ENCODE measurements around the gene RTP3.

Gene RTP3

DNA sequence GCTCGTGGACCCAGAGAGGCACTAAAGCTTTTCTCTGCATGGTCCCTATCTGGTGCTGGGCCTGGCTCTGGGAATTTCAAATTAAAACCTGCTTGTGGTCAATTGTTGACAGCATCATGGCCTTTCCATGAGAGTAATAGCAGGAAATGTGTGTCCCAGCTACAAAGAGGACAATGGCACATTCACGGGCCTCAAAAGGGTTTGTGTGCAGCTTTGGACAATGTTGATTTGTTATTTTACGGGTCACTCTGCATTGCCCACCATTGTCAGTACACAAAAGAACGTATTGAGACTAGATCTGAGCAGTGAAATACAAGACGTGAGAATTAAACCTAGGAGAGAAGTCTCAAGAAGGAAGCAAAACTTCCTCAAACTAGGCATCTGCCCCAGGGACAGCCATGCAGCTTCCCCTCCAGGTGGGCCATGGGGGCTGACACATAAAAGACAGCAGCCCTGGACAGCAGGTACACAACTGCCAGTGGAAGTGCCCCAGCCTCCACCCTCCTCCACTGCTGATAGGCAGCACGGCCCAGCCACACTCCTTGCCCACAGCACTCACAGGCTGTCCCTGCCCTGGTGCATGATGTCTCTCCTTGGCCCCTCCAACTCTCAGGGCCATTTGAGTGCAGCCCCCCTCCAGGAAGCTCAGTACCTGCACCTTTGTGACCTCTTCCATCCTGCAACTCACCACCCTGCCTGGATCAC, 17.1 kb upstream of the RTP3 start:
- no peak for TF ChIP-seq RAD21 (IDR thresholded peaks at IDR 0.05; ENCODE audit: low read depth)
- TF ChIP-seq, protein P1, sequence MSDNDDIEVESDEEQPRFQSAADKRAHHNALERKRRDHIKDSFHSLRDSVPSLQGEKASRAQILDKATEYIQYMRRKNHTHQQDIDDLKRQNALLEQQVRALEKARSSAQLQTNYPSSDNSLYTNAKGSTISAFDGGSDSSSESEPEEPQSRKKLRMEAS (IDR thresholded peaks at IDR 0.05), result no peak

DNA sequence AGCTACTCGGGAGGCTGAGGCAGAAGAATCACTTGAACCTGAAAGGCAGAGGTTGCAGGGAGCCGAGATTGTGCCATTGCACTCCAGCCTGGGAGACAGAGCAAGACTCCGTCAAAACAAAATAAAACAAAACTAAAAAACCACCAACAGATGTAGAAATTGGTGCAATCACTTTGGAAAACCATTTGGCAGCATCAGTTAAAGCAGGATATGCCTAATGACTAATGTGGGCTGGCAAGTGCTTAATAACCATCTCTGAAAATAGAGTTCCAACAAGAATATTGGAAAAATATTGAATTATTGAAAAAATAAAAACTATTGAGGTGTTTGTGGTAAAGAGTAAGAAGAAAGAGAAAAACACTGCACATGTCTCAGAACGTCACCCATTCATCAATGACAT, 16.1 kb upstream of the RTP3 start:
- no peak for TF ChIP-seq TCF12 (IDR thresholded peaks at IDR 0.05; ENCODE audit: low read depth)
- TF ChIP-seq YY1 (IDR thresholded peaks at IDR 0.05; ENCODE audit: low read depth), result no peak
- TF ChIP-seq, protein P2, sequence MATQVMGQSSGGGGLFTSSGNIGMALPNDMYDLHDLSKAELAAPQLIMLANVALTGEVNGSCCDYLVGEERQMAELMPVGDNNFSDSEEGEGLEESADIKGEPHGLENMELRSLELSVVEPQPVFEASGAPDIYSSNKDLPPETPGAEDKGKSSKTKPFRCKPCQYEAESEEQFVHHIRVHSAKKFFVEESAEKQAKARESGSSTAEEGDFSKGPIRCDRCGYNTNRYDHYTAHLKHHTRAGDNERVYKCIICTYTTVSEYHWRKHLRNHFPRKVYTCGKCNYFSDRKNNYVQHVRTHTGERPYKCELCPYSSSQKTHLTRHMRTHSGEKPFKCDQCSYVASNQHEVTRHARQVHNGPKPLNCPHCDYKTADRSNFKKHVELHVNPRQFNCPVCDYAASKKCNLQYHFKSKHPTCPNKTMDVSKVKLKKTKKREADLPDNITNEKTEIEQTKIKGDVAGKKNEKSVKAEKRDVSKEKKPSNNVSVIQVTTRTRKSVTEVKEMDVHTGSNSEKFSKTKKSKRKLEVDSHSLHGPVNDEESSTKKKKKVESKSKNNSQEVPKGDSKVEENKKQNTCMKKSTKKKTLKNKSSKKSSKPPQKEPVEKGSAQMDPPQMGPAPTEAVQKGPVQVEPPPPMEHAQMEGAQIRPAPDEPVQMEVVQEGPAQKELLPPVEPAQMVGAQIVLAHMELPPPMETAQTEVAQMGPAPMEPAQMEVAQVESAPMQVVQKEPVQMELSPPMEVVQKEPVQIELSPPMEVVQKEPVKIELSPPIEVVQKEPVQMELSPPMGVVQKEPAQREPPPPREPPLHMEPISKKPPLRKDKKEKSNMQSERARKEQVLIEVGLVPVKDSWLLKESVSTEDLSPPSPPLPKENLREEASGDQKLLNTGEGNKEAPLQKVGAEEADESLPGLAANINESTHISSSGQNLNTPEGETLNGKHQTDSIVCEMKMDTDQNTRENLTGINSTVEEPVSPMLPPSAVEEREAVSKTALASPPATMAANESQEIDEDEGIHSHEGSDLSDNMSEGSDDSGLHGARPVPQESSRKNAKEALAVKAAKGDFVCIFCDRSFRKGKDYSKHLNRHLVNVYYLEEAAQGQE (IDR thresholded peaks at IDR 0.05; ENCODE audit: low read depth), result no peak
- TF ChIP-seq, protein P1 (IDR thresholded peaks at IDR 0.05), result no peak
- no peak for TF ChIP-seq RAD21 (IDR thresholded peaks at IDR 0.05; ENCODE audit: low read depth)
- TF ChIP-seq ZBTB7A (IDR thresholded peaks at IDR 0.05; ENCODE audit: low read depth), result no peak
- TF ChIP-seq, protein P3, sequence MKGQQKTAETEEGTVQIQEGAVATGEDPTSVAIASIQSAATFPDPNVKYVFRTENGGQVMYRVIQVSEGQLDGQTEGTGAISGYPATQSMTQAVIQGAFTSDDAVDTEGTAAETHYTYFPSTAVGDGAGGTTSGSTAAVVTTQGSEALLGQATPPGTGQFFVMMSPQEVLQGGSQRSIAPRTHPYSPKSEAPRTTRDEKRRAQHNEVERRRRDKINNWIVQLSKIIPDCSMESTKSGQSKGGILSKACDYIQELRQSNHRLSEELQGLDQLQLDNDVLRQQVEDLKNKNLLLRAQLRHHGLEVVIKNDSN (IDR thresholded peaks at IDR 0.05), result no peak
- no peak for TF ChIP-seq TEAD4 (IDR thresholded peaks at IDR 0.05)
- no peak for TF ChIP-seq EGR1 (IDR thresholded peaks at IDR 0.05)
- TF ChIP-seq FOXM1 (IDR thresholded peaks at IDR 0.05; ENCODE audit: borderline replicate concordance, low read depth), result no peak
- TF ChIP-seq CREB1 (IDR thresholded peaks at IDR 0.05; ENCODE audit: low read depth), result no peak
- no peak for TF ChIP-seq CEBPB (IDR thresholded peaks at IDR 0.05)
- TF ChIP-seq TAF1 (IDR thresholded peaks at IDR 0.05; ENCODE audit: low read depth), result no peak

DNA sequence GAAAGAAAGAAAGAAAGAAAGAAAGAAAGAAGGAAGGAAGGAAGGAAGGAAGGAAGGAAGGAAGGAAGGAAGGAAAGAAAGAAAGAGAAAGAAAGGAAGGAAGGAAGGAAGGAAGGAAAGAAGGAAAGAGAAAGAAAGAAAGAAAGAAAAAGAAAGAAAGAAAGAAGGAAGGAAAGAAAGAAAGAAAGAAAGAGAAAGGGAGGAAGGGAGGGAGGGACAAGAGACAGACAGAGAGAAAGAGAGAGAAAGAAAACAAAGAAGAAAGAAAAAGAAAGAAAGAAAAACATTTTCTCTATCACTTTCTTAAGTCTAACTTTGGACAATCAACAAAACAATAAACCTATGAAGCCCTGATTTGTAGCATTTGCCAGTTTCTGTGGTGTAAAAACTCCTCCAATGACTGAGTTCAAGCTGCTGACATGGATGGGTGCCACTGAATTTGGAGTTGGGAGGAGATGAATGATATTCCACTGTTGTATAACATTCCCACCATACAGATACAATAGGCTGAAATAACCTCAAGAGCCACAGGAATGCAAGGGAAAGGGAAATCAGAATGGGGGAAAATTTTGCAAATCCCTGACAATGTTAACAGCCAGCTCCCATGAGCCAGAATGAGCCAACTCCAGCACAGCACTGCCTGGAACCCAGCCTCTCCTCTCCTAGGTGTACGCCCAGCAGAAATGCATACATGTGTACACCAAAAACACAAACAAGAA, 15.0 kb upstream of the RTP3 start:
- TF ChIP-seq NFIC (IDR thresholded peaks at IDR 0.05) (peak; percentile 62), YY1 (IDR thresholded peaks at IDR 0.05; ENCODE audit: low read depth) (no peak), EP300 (IDR thresholded peaks at IDR 0.05; ENCODE audit: borderline replicate concordance) (peak; percentile 75; the same call in 1 of the 2 replicates), TEAD4 (IDR thresholded peaks at IDR 0.05) (peak; percentile 86), TCF12 (IDR thresholded peaks at IDR 0.05; ENCODE audit: low read depth) (peak; percentile 66; the same call in 1 of the 2 replicates)

DNA sequence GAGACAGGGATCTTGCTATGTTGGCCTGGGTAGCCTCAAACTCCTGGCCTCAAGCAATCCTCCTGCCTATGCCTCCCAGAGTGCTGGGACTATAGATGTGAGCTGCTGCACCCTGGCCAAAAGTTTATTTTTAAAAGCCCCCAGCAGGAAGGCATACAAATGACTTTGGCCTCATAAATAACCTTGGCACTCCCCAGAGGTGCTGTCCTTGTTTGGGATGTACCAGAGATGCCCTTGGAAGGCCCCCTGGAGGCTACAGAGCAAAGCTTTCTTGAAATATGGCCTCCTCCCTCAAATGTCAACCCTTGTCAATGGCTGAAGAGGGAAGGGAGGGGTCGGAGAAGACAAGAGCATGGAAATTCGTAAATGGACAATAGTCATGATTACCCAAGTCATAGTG, 14.0 kb upstream of the RTP3 start:
- TF ChIP-seq TAF1 (IDR thresholded peaks at IDR 0.05; ENCODE audit: low read depth), result no peak
- TF ChIP-seq EP300 (IDR thresholded peaks at IDR 0.05; ENCODE audit: borderline replicate concordance), result no peak
- TF ChIP-seq, protein P3 (IDR thresholded peaks at IDR 0.05), result no peak
- TF ChIP-seq TEAD4 (IDR thresholded peaks at IDR 0.05), result no peak
- no peak for TF ChIP-seq EGR1 (IDR thresholded peaks at IDR 0.05)
- no peak for TF ChIP-seq RAD21 (IDR thresholded peaks at IDR 0.05; ENCODE audit: low read depth)
- TF ChIP-seq CREB1 (IDR thresholded peaks at IDR 0.05; ENCODE audit: low read depth), result no peak
- no peak for TF ChIP-seq CEBPB (IDR thresholded peaks at IDR 0.05)
- TF ChIP-seq, protein P1 (IDR thresholded peaks at IDR 0.05), result no peak
- no peak for TF ChIP-seq TCF12 (IDR thresholded peaks at IDR 0.05; ENCODE audit: low read depth)
- TF ChIP-seq, protein P2 (IDR thresholded peaks at IDR 0.05; ENCODE audit: low read depth), result no peak
- no peak for TF ChIP-seq ZBTB7A (IDR thresholded peaks at IDR 0.05; ENCODE audit: low read depth)
- TF ChIP-seq YY1 (IDR thresholded peaks at IDR 0.05; ENCODE audit: low read depth), result no peak
- no peak for TF ChIP-seq NFIC (IDR thresholded peaks at IDR 0.05)
- no peak for TF ChIP-seq FOXM1 (IDR thresholded peaks at IDR 0.05; ENCODE audit: borderline replicate concordance, low read depth)

DNA sequence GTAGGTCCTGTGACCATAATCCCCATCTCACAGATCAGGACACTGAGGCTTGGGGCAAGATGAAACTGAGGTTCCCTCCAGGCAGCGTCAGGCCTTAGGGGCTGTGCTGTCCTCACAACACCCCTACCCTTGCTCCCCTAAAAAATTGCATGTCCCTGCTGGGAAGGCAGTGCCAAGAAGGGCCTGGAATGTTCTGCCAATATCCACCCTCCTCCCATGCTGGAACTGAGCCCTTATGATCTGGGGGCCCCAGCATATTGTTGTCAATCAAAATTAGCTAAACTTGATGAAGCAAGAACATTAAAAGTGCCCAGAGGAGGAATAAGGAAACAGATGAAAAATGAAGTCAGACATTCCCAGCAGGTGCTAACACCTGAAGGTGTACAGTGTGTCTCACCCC, 13.4 kb upstream of the RTP3 start:
- TF ChIP-seq FOXM1 (IDR thresholded peaks at IDR 0.05; ENCODE audit: borderline replicate concordance, low read depth) (no peak), ZBTB7A (IDR thresholded peaks at IDR 0.05; ENCODE audit: low read depth) (no peak), TAF1 (IDR thresholded peaks at IDR 0.05; ENCODE audit: low read depth) (no peak), CEBPB (IDR thresholded peaks at IDR 0.05) (no peak), TCF12 (IDR thresholded peaks at IDR 0.05; ENCODE audit: low read depth) (no peak), CREB1 (IDR thresholded peaks at IDR 0.05; ENCODE audit: low read depth) (no peak), NFIC (IDR thresholded peaks at IDR 0.05) (peak; percentile 52), TEAD4 (IDR thresholded peaks at IDR 0.05) (peak; percentile 55; the same call in 1 of the 2 replicates)
- TF ChIP-seq, protein P3 (IDR thresholded peaks at IDR 0.05), result no peak
- TF ChIP-seq, protein P1 (IDR thresholded peaks at IDR 0.05), result no peak
